AG10803 (cell line): ENCODE measurements around the gene ELANE.

Source experiments
- DNase-seq: peaks from one replicate; pipeline ENCODE4 v3.0.0; 2010; ENCODE audit warnings: low read depth
- H3K4me3 ChIP-seq: 2 replicates; pipeline ENCODE4 v1.5.1; 2011; ENCODE audit warnings: mild to moderate bottlenecking, low read length, control low read depth
- CTCF ChIP-seq: conservative IDR thresholded peaks from 2 replicates; pipeline ENCODE4 v1.5.1; 2011; ENCODE audit warnings: mild to moderate bottlenecking, low read length, control low read depth, inconsistent platforms

Gene ELANE

GRCh38 chr19:901216-902092 is 49.4 kb downstream of the ELANE start:
- no peak for DNase-seq
- H3K4me3 ChIP-seq: no peak overlapping the region
- no peak for TF ChIP-seq CTCF

- no peak for DNase-seq
- TF ChIP-seq CTCF: no peak
- H3K4me3 ChIP-seq: no peak overlapping the region
Observed at GRCh38 chr19:902093-902370, 49.9 kb downstream of the ELANE start.

- H3K4me3 ChIP-seq: no peak overlapping the region
- DNase-seq: no peak
- no peak for TF ChIP-seq CTCF
Observed at GRCh38 chr19:902446-903226, 50.5 kb downstream of the ELANE start.

- no peak overlapping the region for H3K4me3 ChIP-seq
- TF ChIP-seq CTCF: no peak
- no peak for DNase-seq
Observed at GRCh38 chr19:903266-903797, 51.2 kb downstream of the ELANE start.

GRCh38 chr19:904545-904944 is 52.4 kb downstream of the ELANE start:
- TF ChIP-seq CTCF: no peak
- DNase-seq: no peak

More at GRCh38 chr19:904545-904944, 52.4 kb downstream of the ELANE start:
- H3K4me3 ChIP-seq: no peak overlapping the region
